Ascending aorta (tissue), 2 donors: Measurements from ENCODE around the gene SAA4. TPM values are rescaled to one million over a fixed set of nuclear protein-coding genes. Genes with fewer than 3 reads are reported as not detected.
"Not testable (repeated sequence)": the region's sequence is repeated elsewhere in the genome, so short reads cannot be mapped to it uniquely, and the experiment has no call there.

Experiments used
- DNase-seq, 2 donors: peaks; one replicate each; pipeline ENCODE4 v3.0.0-alpha.2; 2019; ENCODE audit warnings: low spot score in 2 of 2
- H3K27ac ChIP-seq, 2 donors: fragments of 200-600 bp; sonication (generic); one replicate each; pipeline ENCODE4 v1.5.1; 2016 to 2017; ENCODE audit warnings: mild to moderate bottlenecking in 1 of 2
- H3K27me3 ChIP-seq: fragments of 200-600 bp; sonication (generic); one replicate; pipeline ENCODE4 v1.5.1; 2017
- H3K36me3 ChIP-seq, 2 donors: fragments of 200-600 bp; sonication (generic); one replicate each; pipeline ENCODE4 v1.5.1; 2016
- H3K4me1 ChIP-seq, 2 donors: fragments of 200-600 bp; sonication (generic); one replicate each; pipeline ENCODE4 v1.5.1; 2016 to 2017; ENCODE audit warnings: mild to moderate bottlenecking in 1 of 2
- H3K4me3 ChIP-seq, 2 donors: fragments of 200-600 bp; sonication (generic); one replicate each; pipeline ENCODE4 v1.5.1; 2016 to 2017; ENCODE audit warnings: mild to moderate bottlenecking in 1 of 2
- H3K9me3 ChIP-seq, 2 donors: fragments of 200-600 bp; sonication (generic); one replicate each; pipeline ENCODE4 v1.5.1; 2016
- intact Hi-C: fragments of 100-400 bp; cut with DNase I; formaldehyde crosslinking; loops from one replicate; pipeline ENCODE4 v1.15.1; 2023
- total RNA-seq: library from RNA; depleted of rRNA; stranded (reverse); fragments of >200 nt; gene quantifications from one replicate; pipeline ENCODE4 v1.1.0, GENCODE V29; 2016
- TF ChIP-seq, protein P1 (sequence below), 3 experiments: fragments of 200-600 bp in 2 of 3; fragments of 450-650 bp in 1 of 3; sonication (generic) in 2 of 3; IDR thresholded peaks; one replicate each; pipeline ENCODE4 v1.5.1; 2016 to 2019; ENCODE audit warnings: antibody characterized with exemption in 3 of 3, mild to moderate bottlenecking in 1 of 3, moderate library complexity in 1 of 3

SAA4 gene
- total RNA-seq, 1 donor from 2014 or later = not detected

GRCh38 chr11:18253233-18253632 is 16.6 kb upstream of the SAA4 start:
- no peaks in the 10 kb centered on the region for H3K36me3 ChIP-seq
- H3K9me3 ChIP-seq = no peaks in the 10 kb centered on the region
- H3K27me3 ChIP-seq = no peaks in the 10 kb centered on the region
- TF ChIP-seq, protein P1, sequence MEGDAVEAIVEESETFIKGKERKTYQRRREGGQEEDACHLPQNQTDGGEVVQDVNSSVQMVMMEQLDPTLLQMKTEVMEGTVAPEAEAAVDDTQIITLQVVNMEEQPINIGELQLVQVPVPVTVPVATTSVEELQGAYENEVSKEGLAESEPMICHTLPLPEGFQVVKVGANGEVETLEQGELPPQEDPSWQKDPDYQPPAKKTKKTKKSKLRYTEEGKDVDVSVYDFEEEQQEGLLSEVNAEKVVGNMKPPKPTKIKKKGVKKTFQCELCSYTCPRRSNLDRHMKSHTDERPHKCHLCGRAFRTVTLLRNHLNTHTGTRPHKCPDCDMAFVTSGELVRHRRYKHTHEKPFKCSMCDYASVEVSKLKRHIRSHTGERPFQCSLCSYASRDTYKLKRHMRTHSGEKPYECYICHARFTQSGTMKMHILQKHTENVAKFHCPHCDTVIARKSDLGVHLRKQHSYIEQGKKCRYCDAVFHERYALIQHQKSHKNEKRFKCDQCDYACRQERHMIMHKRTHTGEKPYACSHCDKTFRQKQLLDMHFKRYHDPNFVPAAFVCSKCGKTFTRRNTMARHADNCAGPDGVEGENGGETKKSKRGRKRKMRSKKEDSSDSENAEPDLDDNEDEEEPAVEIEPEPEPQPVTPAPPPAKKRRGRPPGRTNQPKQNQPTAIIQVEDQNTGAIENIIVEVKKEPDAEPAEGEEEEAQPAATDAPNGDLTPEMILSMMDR (IDR thresholded peaks at IDR 0.05) = no peak
- intact Hi-C loops = no loop called here
- no peaks in the 10 kb centered on the region for H3K4me1 ChIP-seq
- H3K4me3 ChIP-seq = no peak overlapping the region
- no peak for DNase-seq
- H3K27ac ChIP-seq = no peak overlapping the region

DNA sequence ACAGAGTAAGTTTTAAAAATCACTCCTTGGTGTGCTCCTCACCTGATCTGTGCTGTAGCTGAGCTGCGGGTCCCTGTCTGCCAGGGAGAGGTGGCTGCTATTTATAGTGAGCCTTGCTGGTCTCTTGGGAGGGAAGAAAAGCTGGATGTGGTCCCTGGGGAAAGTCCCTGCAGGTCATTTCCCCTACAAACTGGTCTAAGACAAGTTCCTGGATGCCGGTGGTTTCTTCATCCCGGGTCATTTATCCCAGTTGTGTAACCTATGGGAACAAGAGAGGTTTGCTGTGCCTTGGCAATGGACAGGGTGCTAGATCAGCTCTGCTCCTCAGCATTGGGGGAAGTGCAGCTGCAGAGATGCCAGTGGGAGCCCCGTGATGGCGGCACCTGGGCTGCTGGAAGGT is 12.0 kb upstream of the SAA4 start, which contains the start of gene SAA2:
SAA2 (minus strand) TSS at position 108 of the 400 bp plus-strand sequence. CDS start 657 bp downstream, outside the sequence.
- H3K4me1 ChIP-seq = no peaks in the 10 kb centered on the region
- H3K27ac ChIP-seq = no peak within 1 kb of the TSS
- H3K4me3 ChIP-seq = no peak within 1 kb of the TSS
- H3K9me3 ChIP-seq = no peaks in the 10 kb centered on the region
- no peak for DNase-seq
- H3K27me3 ChIP-seq = no peaks in the 10 kb centered on the region
- intact Hi-C loops = no loop called here
- TF ChIP-seq, protein P1 (IDR thresholded peaks at IDR 0.05) = no peak
- H3K36me3 ChIP-seq = no peaks in the 10 kb centered on the region

GRCh38 chr11:18247191-18247581 is 10.6 kb upstream of the SAA4 start:
- H3K36me3 ChIP-seq, H3K27ac ChIP-seq, H3K27me3 ChIP-seq, H3K4me1 ChIP-seq, H3K9me3 ChIP-seq, H3K4me3 ChIP-seq, intact Hi-C loops, DNase-seq: not testable (repeated sequence)

DNA sequence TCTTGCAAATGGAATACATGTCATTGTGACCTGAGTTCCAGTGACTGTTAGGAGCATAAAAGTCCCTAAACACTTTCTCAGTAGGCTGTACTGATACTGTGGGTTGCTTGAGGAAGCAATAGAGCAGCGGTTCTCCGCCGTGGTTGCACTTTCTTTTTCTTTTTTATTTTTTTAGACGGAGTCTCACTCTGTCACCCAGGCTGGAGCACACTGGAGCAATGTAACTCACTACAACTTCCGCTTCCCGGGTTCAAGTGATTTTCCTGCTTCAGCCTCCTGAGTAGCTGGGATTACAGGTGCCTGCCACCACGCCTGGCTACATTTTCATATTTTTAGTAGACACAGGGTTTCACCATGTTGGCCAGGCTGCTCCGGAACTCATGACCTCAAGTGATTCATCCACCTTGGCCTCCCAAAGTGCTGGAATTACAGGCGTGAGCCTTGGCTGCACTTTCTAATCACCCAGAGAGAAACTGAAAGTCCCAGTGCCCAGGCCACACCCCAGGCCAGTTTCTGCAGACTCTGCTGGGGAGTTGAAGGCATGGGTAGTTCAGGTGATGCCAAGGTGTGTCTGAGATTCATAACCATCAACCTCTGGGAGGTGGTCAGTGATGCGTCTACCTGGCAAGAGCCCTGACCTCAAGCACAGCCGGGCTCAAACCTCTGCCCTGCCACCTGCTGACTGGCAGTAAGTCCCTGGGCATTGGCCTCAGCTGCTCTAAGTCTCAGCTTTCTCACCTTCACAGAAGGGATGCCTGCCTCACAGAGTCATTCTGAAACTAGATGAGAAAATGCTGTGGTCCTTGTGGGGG is 10.0 kb upstream of the SAA4 start:
- H3K4me1 ChIP-seq, H3K9me3 ChIP-seq, intact Hi-C loops, DNase-seq, H3K27me3 ChIP-seq, H3K27ac ChIP-seq, H3K4me3 ChIP-seq, H3K36me3 ChIP-seq: not testable (repeated sequence)

DNA sequence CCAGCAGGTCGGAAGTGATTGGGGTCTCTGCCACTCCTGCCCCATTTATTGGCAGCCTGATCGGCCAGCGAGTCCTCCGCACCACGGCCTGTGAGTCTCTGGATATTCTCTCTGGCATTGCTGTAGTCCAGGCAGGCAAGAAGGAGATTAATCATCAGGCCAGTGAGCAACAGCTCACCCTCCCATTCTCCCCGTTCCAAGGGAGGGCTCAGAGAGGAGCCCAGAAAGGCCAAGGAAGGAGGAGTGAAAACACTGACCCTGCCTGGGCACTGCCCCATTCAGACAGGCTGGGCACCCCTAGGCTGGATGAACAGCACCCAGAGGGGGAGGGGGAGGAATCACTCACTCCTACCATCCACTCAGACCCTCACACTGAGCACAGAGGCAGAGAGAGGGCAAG is 8.8 kb upstream of the SAA4 start:
- no peaks in the 10 kb centered on the region for H3K4me1 ChIP-seq
- no peak for DNase-seq
- no peaks in the 10 kb centered on the region for H3K36me3 ChIP-seq
- H3K27me3 ChIP-seq = no peaks in the 10 kb centered on the region
- H3K27ac ChIP-seq = no peak overlapping the region
- TF ChIP-seq, protein P1 (IDR thresholded peaks at IDR 0.05) = no peak
- no peak overlapping the region for H3K4me3 ChIP-seq
- intact Hi-C loops = no loop called here
- H3K9me3 ChIP-seq = no peaks in the 10 kb centered on the region

DNA sequence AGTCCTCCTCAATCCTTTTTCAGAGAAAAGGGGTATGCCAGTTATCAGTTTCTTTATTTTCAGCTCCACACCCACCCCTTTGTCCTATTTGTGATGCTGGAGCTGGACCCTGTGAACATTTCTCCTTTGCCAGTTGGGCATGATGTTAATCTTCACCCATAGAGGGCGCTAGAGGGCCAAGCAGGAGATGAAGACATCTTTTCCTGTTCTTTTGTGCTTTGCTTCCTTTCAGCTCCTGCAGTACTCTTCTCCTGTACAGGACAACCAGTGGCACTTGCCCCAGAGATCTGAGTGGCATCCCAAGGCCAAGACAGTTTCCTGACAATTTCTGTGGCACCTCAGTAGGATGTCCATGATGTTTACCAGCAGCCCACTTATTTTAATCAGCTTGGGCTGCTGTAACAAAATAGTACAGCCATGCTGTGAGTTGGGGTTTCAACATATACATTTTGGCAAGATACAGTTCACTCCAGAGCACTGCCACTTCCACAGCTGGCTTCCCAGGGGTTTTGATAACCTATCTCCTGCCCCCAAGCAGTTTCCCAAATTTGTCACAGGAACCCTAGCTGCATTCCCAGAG is 7.3 kb upstream of the SAA4 start:
- Histone ChIP-seq H3K9me3 (no peaks in the 10 kb centered on the region), H3K27me3 (no peaks in the 10 kb centered on the region), H3K36me3 (no peaks in the 10 kb centered on the region), H3K4me3 (no peak overlapping the region), H3K4me1 (no peaks in the 10 kb centered on the region), H3K27ac (no peak overlapping the region)
- TF ChIP-seq, protein P1 (IDR thresholded peaks at IDR 0.05) = peak; percentile 55 to 74 (median 70)
- intact Hi-C loops = no loop called here
- peak in 1 of 2 donors; percentile 73 for DNase-seq
